Naive thymus-derived CD8-positive, alpha-beta T cell (primary cell): Measurements from ENCODE around the gene ZNF805. TPM values are rescaled to one million over a fixed set of nuclear protein-coding genes. Genes with fewer than 3 reads are reported as not detected.
"Not testable (repeated sequence)": the region's sequence is repeated elsewhere in the genome, so short reads cannot be mapped to it uniquely, and the experiment has no call there.

Experiments used
- ATAC-seq, 2 donors: fragments of 150-1000 bp; cut with Tn5 transposase in 1 of 2; sonication (Bioruptor Pico), chemical (Tn5 transposase) in 1 of 2; 1 replicate in 1 of 2; 2 replicates in 1 of 2; pipeline ENCODE4 v1.10.0; 2021; ENCODE audit warnings: mild to moderate bottlenecking in 2 of 2, moderate library complexity in 2 of 2
- POLR2A ChIA-PET: fragments of 350-600 bp; sonication (Branson Sonifier 250); formaldehyde crosslinking; loops from one replicate; lab custom pipeline; 2021; ENCODE audit warnings: antibody characterized with exemption; lab: Charles Lee
- DNase-seq, 10 donors: peaks; one replicate each; pipeline versions ENCODE4 v3.0.0 to v3.0.0-alpha.2; 2020 to 2022
- H3K27ac Mint-ChIP-seq, 10 donors: one replicate each; pipeline ENCODE4 v1.8.0; 2020 to 2022; ENCODE audit warnings: mild to moderate bottlenecking in 10 of 10, mixed read lengths in 10 of 10, moderate library complexity in 4 of 10, inconsistent platforms in 1 of 10
- H3K27me3 Mint-ChIP-seq, 5 donors: one replicate each; pipeline ENCODE4 v1.8.0; 2021 to 2022; ENCODE audit warnings: mixed read lengths in 5 of 5
- H3K36me3 Mint-ChIP-seq, 3 donors: one replicate each; pipeline ENCODE4 v1.8.0; 2020 to 2022; ENCODE audit warnings: mixed read lengths in 3 of 3, mild to moderate bottlenecking in 2 of 3, inconsistent platforms in 1 of 3
- H3K4me1 Mint-ChIP-seq, 4 donors: one replicate each; pipeline ENCODE4 v1.8.0; 2021 to 2022; ENCODE audit warnings: mixed read lengths in 4 of 4
- H3K4me3 Mint-ChIP-seq, 10 donors: one replicate each; pipeline ENCODE4 v1.8.0; 2020 to 2022; ENCODE audit warnings: mild to moderate bottlenecking in 10 of 10, mixed read lengths in 10 of 10, moderate library complexity in 6 of 10, inconsistent platforms in 1 of 10
- H3K9me3 Mint-ChIP-seq, 9 donors: one replicate each; pipeline ENCODE4 v1.8.0; 2020 to 2022; ENCODE audit warnings: mixed read lengths in 9 of 9, mild to moderate bottlenecking in 3 of 9, inconsistent platforms in 1 of 9, moderate library complexity in 1 of 9
- polyA plus RNA-seq, 3 donors: library from polyadenylated mRNA; unstranded; fragments of 300-500 nt; fragmentation: Illumina TruSeq; gene quantifications; one replicate each; pipeline ENCODE4 v1.2.3, GENCODE V29; 2021
- total RNA-seq, 8 experiments: library from RNA in 2 of 8; stranded (reverse) in 2 of 8; gene quantifications; one replicate each; pipeline ENCODE4 v1.2.3 and lab custom pipeline; 2021 to 2026

The ZNF805 gene
- total RNA-seq: 10 to 100 TPM; 22.3 to 24.3 TPM
- polyA plus RNA-seq: 1 to 10 TPM; 3.2 to 3.8 (median 3.6) TPM
- total RNA-seq (lab: John Stamatoyannopoulos, UW): 32.0 to 56.6 (median 48.2) reads per million in 6 experiments

DNA sequence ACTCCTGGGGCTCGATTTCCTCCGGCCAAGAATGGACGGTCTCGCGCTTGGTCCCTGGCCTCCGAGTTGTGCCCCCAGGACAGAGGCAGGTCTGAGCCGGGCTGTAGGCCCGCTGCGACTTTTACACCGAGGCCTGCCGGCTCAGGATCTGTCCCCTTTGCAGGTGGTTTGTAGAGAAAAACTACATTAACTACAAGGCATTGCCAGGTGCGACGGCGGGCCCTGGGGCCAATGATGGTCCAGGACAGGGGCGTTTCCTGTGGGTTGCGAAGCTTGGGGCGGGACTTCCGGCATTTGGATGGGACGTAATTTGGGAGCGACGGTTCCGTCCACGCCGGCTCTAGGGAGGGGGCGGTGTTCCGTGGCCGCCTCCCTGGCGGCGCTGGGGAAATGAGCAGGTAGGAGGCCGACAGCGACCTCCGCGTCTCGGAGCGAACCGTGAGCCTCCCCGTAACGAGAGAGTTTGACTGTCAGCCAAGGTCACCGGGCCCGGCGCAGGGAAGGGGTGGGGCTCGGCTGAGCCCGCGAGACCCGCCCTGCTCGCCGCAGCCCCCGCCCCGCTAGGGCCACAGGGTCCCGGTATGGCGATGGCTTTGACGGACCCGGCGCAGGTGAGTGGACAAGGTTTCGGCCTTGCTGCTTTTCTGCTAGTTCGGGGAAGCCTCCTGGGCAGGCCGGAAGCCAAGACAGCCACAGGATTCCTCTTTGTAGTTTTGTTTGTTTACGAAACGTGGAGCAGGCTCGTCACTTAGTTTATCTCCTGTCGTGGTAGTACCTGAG is at the start of gene ZNF805:
TSS of gene ZNF805 (plus strand) at position 322 of the 780 bp plus-strand sequence. CDS start at position 582, 260 bp downstream.
- DNase-seq (peak; percentile 92 to 98 (median 96)), ATAC-seq (peak; percentile 92 to 93)
- Mint-ChIP-seq H3K9me3 (peaks cover 0 to 7% (median 2%) of the 10 kb centered on the region in 9 donors), H3K27ac (peak within 1 kb of the TSS; percentile 94 to 99 (median 98)), H3K27me3 (no peaks in the 10 kb centered on the region), H3K36me3 (peaks cover 15 to 38% (median 24%) of the 10 kb centered on the region in 3 donors), H3K4me3 (peak within 1 kb of the TSS; percentile 90 to 97 (median 94)), H3K4me1 (peaks cover 14 to 39% (median 36%) of the 10 kb centered on the region in 4 donors)
- POLR2A ChIA-PET: interaction anchor here (0.5 to 2.2 kb wide), 11 partner anchors 39 to 1023 kb away, joined by 3 to 11 read pairs (median 4); partner anchors contain the start of genes ZNF154, ZNF264, ZNF304 and ZNF460

DNA sequence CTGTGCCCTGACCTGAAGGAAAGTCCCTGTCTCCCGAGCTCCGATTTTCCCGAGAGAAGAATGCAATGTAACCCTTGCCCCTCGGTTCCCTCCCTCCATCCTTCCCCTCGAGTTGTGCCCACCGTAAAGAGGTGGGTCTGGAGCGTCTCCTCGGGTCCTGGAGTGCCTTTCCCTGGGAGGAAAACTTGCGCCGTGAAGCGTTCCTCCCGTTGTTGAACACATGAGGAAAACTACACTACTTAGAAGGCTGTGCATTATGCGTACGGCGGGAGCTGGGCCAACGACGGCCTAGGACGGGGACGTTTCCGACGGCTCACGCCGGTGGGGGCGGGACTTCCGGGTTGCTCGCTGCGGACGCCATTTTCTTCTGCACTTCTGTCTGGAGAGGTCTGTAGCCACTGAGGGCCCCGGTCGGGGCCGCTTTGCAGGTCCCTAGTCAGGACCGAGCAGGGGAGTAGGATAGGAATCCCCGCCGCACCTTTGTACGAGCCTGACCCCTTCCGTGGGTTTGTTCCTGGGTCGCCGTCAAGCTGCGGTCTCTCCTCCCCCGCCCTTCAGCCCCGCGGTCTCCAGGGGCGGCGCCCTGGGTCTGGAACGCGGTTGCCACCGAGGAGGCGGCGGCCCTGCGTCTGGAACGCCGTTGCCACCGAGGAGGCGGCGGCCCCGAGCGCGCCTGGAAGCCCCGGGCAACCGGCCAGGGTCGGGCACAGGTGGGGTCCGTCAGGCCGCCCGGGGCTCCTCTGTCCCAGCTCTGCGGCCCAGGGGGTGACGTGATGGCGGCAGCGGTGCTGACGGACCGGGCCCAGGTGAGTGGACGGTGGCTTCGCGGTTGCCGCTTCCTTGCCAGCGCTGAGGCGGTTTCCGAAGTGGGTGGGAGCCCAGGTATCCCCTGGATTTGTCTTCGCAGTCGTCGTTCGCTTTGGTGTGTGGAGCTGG is 49.0 kb upstream of the ZNF805 start, which contains the start of gene ZNF264:
TSS of gene ZNF264 (plus strand) at position 360 of the 936 bp plus-strand sequence. CDS start at position 774, 414 bp downstream.
- peak; percentile 80 to 94 (median 86) for DNase-seq
- peak; percentile 95 to 96 for ATAC-seq
- peaks cover 43 to 66% (median 47%) of the 10 kb centered on the region in 3 donors for H3K36me3 Mint-ChIP-seq
- H3K9me3 Mint-ChIP-seq: peaks cover 9 to 76% (median 41%) of the 10 kb centered on the region in 9 donors
- peaks cover 17 to 37% (median 32%) of the 10 kb centered on the region in 4 donors for H3K4me1 Mint-ChIP-seq
- H3K27me3 Mint-ChIP-seq: peaks cover 5 to 11% (median 6%) of the 10 kb centered on the region in 5 donors
- peak within 1 kb of the TSS; percentile 94 to 98 (median 96) for H3K27ac Mint-ChIP-seq
- H3K4me3 Mint-ChIP-seq: peak within 1 kb of the TSS; percentile 87 to 95 (median 94)
- POLR2A ChIA-PET: interaction anchor here (1.0 to 2.5 kb wide), 6 partner anchors 20 to 1171 kb away, joined by 3 to 16 read pairs (median 4); partner anchors contain the start of genes ZNF419, ZNF497, ZNF583 and ZNF805

DNA sequence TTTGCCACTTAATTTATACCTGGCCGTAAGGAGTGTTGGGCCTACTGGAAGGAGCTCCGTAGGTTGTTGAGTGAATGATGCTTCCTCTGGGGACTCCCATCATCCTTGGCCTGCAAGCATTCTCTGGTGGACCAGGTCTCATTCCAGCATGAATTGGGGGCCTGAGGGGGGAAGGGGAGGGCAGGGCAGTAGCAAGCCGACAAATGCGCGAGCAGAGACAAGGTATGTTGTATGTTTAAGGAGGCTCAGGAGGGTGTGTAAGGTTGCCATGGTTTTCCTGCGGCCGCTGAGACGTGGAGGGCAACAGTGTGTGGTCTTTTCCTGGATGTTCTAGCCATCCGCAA is 48.4 kb upstream of the ZNF805 start:
- peaks cover 49 to 72% (median 53%) of the 10 kb centered on the region in 3 donors for H3K36me3 Mint-ChIP-seq
- DNase-seq (no peak), ATAC-seq (peak in 1 of 2 donors; percentile 8)
- H3K27ac Mint-ChIP-seq: peak overlapping the region; percentile 87 to 98 (median 94)
- H3K9me3 Mint-ChIP-seq: peaks cover 15 to 79% (median 46%) of the 10 kb centered on the region in 9 donors
- H3K27me3 Mint-ChIP-seq: peaks cover 5 to 11% (median 6%) of the 10 kb centered on the region in 5 donors
- peak overlapping the region; percentile 87 to 95 (median 93) for H3K4me3 Mint-ChIP-seq
- peaks cover 17 to 37% (median 35%) of the 10 kb centered on the region in 4 donors for H3K4me1 Mint-ChIP-seq
- POLR2A ChIA-PET: interaction anchor here (1.2 to 2.5 kb wide), 4 partner anchors 21 to 788 kb away, joined by 3 to 16 read pairs (median 5); partner anchors contain the start of genes ZNF419, ZNF583 and ZNF805

DNA sequence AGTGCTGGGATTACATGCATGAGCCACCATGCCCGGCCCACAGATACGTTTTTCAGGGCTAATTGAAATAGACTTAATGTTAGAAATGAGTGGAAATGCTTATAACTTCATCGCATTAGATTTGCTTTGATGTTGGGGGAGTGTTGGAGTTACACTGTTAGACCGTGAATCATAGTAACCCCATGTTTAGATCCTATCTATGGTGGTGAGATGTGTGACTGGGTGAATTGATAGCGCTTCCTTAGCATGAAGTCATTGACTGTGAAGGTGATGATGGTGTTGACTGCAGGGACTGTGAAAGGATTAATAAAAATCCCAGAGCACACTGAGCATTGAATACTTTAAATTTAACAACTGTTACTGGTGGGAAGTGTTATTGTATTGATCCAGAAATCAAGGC is 47.4 kb upstream of the ZNF805 start:
- peaks cover 15 to 79% (median 39%) of the 10 kb centered on the region in 9 donors for H3K9me3 Mint-ChIP-seq
- ATAC-seq (no peak), DNase-seq (no peak)
- peak overlapping the region; percentile 87 to 95 (median 93) for H3K4me3 Mint-ChIP-seq
- peaks cover 52 to 74% (median 54%) of the 10 kb centered on the region in 3 donors for H3K36me3 Mint-ChIP-seq
- H3K27ac Mint-ChIP-seq: peak overlapping the region; percentile 12 to 98 (median 92)
- POLR2A ChIA-PET: interaction anchor here (0.6 to 2.5 kb wide), 3 partner anchors 21 to 626 kb away, joined by 3 to 16 read pairs (median 11); no protein-coding TSS in a partner anchor
- peaks cover 0 to 4% (median 0%) of the 10 kb centered on the region in 5 donors for H3K27me3 Mint-ChIP-seq
- H3K4me1 Mint-ChIP-seq: peaks cover 17 to 37% (median 35%) of the 10 kb centered on the region in 4 donors

DNA sequence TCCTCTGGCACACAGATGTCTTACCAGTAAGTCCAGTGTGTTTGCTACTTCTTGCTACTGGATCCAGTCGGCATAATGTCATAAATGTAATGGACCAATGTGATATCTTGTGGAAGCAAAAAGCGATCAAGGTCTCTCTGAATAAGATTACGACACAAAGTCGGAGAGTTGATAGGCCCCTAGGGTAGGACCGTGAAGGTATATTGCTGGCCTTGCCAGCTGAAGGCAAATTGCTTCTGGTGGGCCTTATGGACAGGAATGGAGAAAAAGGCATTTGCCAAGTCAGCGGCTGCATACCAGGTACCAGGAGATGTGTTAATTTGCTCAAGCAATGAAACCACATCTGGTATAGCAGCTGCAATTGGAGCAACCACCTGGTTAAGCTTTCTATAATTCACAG is 42.6 kb upstream of the ZNF805 start:
- Mint-ChIP-seq H3K9me3 (peaks cover 7 to 83% (median 42%) of the 10 kb centered on the region in 9 donors), H3K36me3 (peaks cover 74 to 97% (median 94%) of the 10 kb centered on the region in 3 donors), H3K4me3 (peak overlapping the region in 1 of 10 donors; percentile 4), H3K4me1 (peaks cover 12 to 26% (median 24%) of the 10 kb centered on the region in 4 donors)
- H3K27ac Mint-ChIP-seq, POLR2A ChIA-PET, ATAC-seq, H3K27me3 Mint-ChIP-seq, DNase-seq: not testable (repeated sequence)

DNA sequence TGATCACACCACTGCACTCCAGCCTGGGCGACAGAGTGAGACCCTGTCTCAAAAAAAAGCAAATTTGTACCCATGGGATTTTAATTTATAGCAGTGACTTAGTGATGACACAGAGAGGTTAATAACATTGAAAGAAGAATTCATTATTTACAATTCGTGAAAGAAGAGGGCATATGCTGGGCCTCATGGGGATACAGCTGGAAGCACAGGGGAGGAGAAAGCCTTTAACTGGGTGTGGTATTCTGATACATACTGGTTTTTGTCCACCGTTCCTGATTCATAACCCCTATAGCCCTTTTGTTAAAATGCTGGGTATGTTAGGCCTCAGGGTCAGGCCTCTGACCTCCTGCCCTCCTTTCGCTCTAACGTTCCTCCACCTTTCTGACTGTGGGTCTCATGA is 38.3 kb upstream of the ZNF805 start:
- Mint-ChIP-seq H3K27me3 (no peaks in the 10 kb centered on the region), H3K4me3 (no peak overlapping the region), H3K36me3 (peaks cover 59 to 93% (median 89%) of the 10 kb centered on the region in 3 donors), H3K4me1 (peaks cover 6 to 21% (median 17%) of the 10 kb centered on the region in 4 donors), H3K27ac (no peak overlapping the region), H3K9me3 (peaks cover 8 to 85% (median 32%) of the 10 kb centered on the region in 9 donors)
- POLR2A ChIA-PET: no interaction called here
- ATAC-seq (no peak), DNase-seq (no peak)

DNA sequence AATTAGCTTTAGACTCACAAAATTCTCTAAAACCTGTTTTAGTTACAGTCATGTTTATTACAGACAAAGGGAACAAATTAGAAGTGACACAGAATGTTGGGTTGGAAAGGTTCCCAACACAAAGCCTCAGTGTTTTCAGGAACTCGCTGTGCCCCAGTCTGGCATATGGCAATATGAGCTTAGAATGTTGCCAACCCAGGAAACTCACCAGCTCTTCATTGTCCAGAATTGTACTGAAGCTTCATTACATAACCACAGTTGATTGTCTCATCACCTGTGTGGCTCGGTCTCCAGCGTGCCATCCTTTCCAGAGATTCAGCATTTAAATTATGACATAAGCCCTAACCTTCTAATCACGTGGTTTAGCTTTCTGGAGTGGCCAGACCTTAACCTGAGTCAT is 30.1 kb upstream of the ZNF805 start:
- DNase-seq: no peak
- peaks cover 39 to 95% (median 87%) of the 10 kb centered on the region in 3 donors for H3K36me3 Mint-ChIP-seq
- H3K4me3 Mint-ChIP-seq: peak overlapping the region in 1 of 10 donors; percentile 20
- no peak overlapping the region for H3K27ac Mint-ChIP-seq
- POLR2A ChIA-PET: no interaction called here
- no peak for ATAC-seq
- H3K4me1 Mint-ChIP-seq: peaks cover 0 to 2% (median under 1%) of the 10 kb centered on the region in 4 donors
- no peaks in the 10 kb centered on the region for H3K27me3 Mint-ChIP-seq
- H3K9me3 Mint-ChIP-seq: peaks cover 6 to 90% (median 27%) of the 10 kb centered on the region in 9 donors

DNA sequence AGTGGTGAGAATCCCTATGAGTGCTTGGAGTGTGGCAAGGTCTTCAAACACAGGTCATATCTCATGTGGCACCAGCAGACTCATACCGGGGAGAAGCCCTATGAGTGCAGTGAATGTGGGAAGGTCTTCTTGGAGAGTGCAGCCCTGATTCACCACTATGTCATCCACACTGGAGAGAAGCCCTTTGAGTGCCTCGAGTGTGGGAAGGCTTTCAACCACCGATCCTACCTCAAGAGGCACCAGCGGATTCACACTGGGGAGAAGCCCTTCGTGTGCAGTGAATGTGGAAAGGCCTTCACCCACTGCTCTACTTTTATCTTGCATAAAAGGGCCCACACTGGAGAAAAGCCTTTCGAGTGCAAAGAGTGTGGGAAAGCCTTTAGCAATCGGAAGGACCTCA is 28.3 kb upstream of the ZNF805 start:
- POLR2A ChIA-PET: no interaction called here
- Mint-ChIP-seq H3K9me3 (peaks cover 7 to 93% (median 31%) of the 10 kb centered on the region in 9 donors), H3K4me3 (no peak overlapping the region), H3K4me1 (peaks cover 0 to 4% (median under 1%) of the 10 kb centered on the region in 4 donors), H3K36me3 (peaks cover 52 to 98% (median 84%) of the 10 kb centered on the region in 3 donors), H3K27ac (no peak overlapping the region), H3K27me3 (no peaks in the 10 kb centered on the region)
- no peak for ATAC-seq
- DNase-seq: no peak

DNA sequence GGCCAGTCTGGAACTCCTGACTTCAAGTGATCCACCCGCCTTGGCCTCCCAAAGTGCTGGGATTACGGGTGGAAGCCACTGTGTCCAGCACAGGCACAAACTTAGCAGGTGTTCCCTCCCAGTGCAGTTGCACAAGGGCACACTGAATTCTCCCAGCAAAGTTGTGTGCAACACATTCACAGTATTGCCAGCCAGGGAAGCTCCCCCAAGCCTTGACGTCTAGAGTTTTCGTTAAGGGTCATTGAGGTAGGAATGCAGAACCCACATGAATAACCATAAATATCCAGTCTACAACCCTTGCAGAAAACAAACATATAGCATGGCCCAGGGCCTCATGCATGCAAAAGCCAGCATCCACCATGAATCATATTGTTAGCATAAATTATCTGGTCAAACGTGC is 12.9 kb upstream of the ZNF805 start:
- H3K4me1 Mint-ChIP-seq: peaks cover 0 to 3% (median 0%) of the 10 kb centered on the region in 4 donors
- ATAC-seq (no peak), DNase-seq (no peak)
- H3K27ac Mint-ChIP-seq: no peak overlapping the region
- no peak overlapping the region for H3K4me3 Mint-ChIP-seq
- peaks cover 0 to 6% (median 4%) of the 10 kb centered on the region in 5 donors for H3K27me3 Mint-ChIP-seq
- H3K36me3 Mint-ChIP-seq: peaks cover 5 to 36% (median 16%) of the 10 kb centered on the region in 3 donors
- POLR2A ChIA-PET: no interaction called here
- peaks cover 7 to 60% (median 39%) of the 10 kb centered on the region in 9 donors for H3K9me3 Mint-ChIP-seq

DNA sequence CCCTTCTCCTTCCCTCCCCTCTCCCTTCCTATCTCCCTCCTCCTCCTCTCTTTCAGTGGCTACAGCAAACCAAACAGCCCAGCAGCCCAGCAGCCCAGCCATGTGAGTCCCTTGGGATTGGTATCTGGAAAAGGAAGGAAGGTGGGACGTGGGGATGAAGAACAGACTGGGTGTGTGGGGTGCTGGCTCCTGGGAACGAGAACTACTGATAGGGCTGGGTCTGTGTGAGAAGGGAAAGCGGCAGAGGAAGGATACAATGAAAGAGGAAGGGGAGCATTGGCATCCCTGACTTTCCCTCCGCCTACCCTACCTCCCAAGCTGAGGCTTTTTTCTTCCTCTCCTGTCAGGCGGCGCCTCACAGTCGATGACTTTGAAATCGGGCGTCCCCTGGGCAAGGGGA is 8.7 kb upstream of the ZNF805 start:
- DNase-seq: no peak
- Mint-ChIP-seq H3K4me1 (peaks cover 0 to 2% (median 0%) of the 10 kb centered on the region in 4 donors), H3K36me3 (peaks cover 4 to 15% (median 9%) of the 10 kb centered on the region in 3 donors), H3K4me3 (no peak overlapping the region), H3K9me3 (peaks cover 0 to 30% (median 14%) of the 10 kb centered on the region in 9 donors), H3K27ac (no peak overlapping the region), H3K27me3 (peaks cover 0 to 14% (median 4%) of the 10 kb centered on the region in 5 donors)
- no peak for ATAC-seq
- POLR2A ChIA-PET: no interaction called here

DNA sequence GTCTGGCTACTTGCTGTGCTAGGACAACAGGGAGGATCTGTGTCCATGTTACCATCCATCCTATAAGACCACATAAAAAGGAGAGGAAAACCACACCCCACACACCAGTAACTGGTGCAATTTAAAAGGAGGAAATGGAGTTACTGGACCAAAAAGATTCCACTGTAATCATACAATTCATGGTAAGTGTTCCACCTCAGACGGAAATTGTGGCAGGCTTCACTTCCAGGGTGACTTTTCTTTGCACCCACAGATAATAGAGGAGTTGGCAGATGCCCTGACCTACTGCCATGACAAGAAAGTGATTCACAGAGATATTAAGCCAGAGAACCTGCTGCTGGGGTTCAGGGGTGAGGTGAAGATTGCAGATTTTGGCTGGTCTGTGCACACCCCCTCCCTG is 7.2 kb upstream of the ZNF805 start:
- POLR2A ChIA-PET: no interaction called here
- Mint-ChIP-seq H3K4me1 (no peaks in the 10 kb centered on the region), H3K36me3 (peaks cover 0 to 15% (median 5%) of the 10 kb centered on the region in 3 donors), H3K4me3 (no peak overlapping the region), H3K27me3 (peaks cover 0 to 14% (median 4%) of the 10 kb centered on the region in 5 donors), H3K27ac (no peak overlapping the region), H3K9me3 (peaks cover 0 to 22% (median 8%) of the 10 kb centered on the region in 9 donors)
- no peak for ATAC-seq
- no peak for DNase-seq
